MV-4-11 (cell line): ENCODE results near the gene F8.
"Not testable (repeated sequence)": the region's sequence is repeated elsewhere in the genome, so short reads cannot be mapped to it uniquely, and the experiment has no call there.

Source experiments
- DNase-seq: peaks from one replicate; lab custom pipeline; 2025; lab: John Stamatoyannopoulos, UW

F8 gene

GRCh38 chrX:155028877-155029291, 6.4 kb upstream of the F8 start:
- DNase-seq: no peak

- no peak for DNase-seq
Measured at GRCh38 chrX:155028129-155028528, 5.6 kb upstream of the F8 start.

GRCh38 chrX:155027509-155028066, 5.1 kb upstream of the F8 start:
- peak; percentile 54 for DNase-seq

- peak; percentile 92 for DNase-seq
Measured at GRCh38 chrX:155026727-155027508, 4.4 kb upstream of the F8 start, which contains the start of gene FUNDC2. TSS of gene FUNDC2 (plus strand) at chrX:155026844. CDS start at chrX:155026939, 95 bp downstream.

- DNase-seq: no peak
Measured at GRCh38 chrX:155026420-155026726, 3.9 kb upstream of the F8 start.

GRCh38 chrX:155023907-155024833, 1.6 kb upstream of the F8 start:
- no peak for DNase-seq

GRCh38 chrX:155020591-155020990, 1.9 kb downstream of the F8 start:
- DNase-seq: no peak

- no peak for DNase-seq
Measured at GRCh38 chrX:155009994-155010472, 12.5 kb downstream of the F8 start.

- DNase-seq: not testable (repeated sequence)
Measured at GRCh38 chrX:155008578-155008977, 13.9 kb downstream of the F8 start.

- DNase-seq: not testable (repeated sequence)
Measured at GRCh38 chrX:155006913-155007671, 15.4 kb downstream of the F8 start.

GRCh38 chrX:155006379-155006778, 16.1 kb downstream of the F8 start:
- not testable (repeated sequence) for DNase-seq

GRCh38 chrX:155005190-155005589, 17.3 kb downstream of the F8 start:
- DNase-seq: no peak

- peak; percentile 22 for DNase-seq
Measured at GRCh38 chrX:155001873-155002272, 20.6 kb downstream of the F8 start.

- DNase-seq: no peak
Measured at GRCh38 chrX:155000841-155001240, 21.7 kb downstream of the F8 start.

- DNase-seq: no peak
Measured at GRCh38 chrX:154998204-154998880, 24.2 kb downstream of the F8 start.

- DNase-seq: no peak
Measured at GRCh38 chrX:154991476-154991875, 31.0 kb downstream of the F8 start.

GRCh38 chrX:154991039-154991438, 31.5 kb downstream of the F8 start:
- no peak for DNase-seq

GRCh38 chrX:154990496-154990895, 32.0 kb downstream of the F8 start:
- DNase-seq: no peak

GRCh38 chrX:154988719-154989118, 33.8 kb downstream of the F8 start:
- no peak for DNase-seq

- DNase-seq: no peak
Measured at GRCh38 chrX:154987940-154988339, 34.6 kb downstream of the F8 start.
